ENCODE results near the gene PRSS8.

The PRSS8 gene

GRCh38 chr16:31087971-31088370 lies 47.6 kb downstream of the PRSS8 start:
- DNase-seq (ENCODE audit: extremely low spot score): no peak
- CTCF ChIA-PET: no interaction called here
- TF ChIP-seq, protein P1, sequence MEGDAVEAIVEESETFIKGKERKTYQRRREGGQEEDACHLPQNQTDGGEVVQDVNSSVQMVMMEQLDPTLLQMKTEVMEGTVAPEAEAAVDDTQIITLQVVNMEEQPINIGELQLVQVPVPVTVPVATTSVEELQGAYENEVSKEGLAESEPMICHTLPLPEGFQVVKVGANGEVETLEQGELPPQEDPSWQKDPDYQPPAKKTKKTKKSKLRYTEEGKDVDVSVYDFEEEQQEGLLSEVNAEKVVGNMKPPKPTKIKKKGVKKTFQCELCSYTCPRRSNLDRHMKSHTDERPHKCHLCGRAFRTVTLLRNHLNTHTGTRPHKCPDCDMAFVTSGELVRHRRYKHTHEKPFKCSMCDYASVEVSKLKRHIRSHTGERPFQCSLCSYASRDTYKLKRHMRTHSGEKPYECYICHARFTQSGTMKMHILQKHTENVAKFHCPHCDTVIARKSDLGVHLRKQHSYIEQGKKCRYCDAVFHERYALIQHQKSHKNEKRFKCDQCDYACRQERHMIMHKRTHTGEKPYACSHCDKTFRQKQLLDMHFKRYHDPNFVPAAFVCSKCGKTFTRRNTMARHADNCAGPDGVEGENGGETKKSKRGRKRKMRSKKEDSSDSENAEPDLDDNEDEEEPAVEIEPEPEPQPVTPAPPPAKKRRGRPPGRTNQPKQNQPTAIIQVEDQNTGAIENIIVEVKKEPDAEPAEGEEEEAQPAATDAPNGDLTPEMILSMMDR (IDR thresholded peaks at IDR 0.05; ENCODE audit: control extremely low read depth, extremely low read depth, low read depth, missing control alignments): no peak
- POLR2A ChIA-PET: no interaction called here

DNA sequence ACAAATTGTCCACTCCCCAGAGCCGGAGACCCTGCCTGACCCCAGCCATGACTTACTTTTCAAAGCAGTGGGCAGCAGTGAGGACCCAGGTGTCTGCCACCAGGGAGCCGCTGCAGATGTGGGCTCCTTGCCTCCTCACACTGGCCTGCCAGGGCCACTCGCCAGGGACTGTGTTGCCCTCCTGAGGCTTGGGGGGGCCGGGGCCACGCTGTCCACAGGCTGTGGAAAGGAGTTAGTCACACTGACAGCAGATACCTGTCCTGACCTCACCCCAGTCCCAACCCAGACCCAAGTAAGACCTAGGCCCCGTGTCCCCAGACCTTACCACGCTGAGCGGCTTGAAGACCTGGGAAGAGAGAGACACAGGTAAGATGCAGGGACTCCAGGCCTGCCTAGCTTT lies 48.0 kb downstream of the PRSS8 start:
- no peak for DNase-seq (ENCODE audit: extremely low spot score)
- CTCF ChIA-PET: no interaction called here
- TF ChIP-seq, protein P1 (IDR thresholded peaks at IDR 0.05; ENCODE audit: control extremely low read depth, extremely low read depth, low read depth, missing control alignments): no peak
- POLR2A ChIA-PET: interaction anchor here (1.7 kb wide), 1 partner anchor 14 kb away, joined by 4 read pairs; the partner anchor contains the start of genes ZNF646 and ZNF668

- POLR2A ChIA-PET: interaction anchor here (1.7 kb wide), 1 partner anchor 13 kb away, joined by 4 read pairs; the partner anchor contains the start of genes ZNF646 and ZNF668
- CTCF ChIA-PET: interaction anchor here (1.2 kb wide), 1 partner anchor 9 kb away, joined by 3 read pairs; no protein-coding TSS in a partner anchor
- DNase-seq (ENCODE audit: extremely low spot score): no peak
- TF ChIP-seq, protein P1 (IDR thresholded peaks at IDR 0.05; ENCODE audit: control extremely low read depth, extremely low read depth, low read depth, missing control alignments): no peak
Observed at GRCh38 chr16:31086629-31086906, 49.0 kb downstream of the PRSS8 start.

DNA sequence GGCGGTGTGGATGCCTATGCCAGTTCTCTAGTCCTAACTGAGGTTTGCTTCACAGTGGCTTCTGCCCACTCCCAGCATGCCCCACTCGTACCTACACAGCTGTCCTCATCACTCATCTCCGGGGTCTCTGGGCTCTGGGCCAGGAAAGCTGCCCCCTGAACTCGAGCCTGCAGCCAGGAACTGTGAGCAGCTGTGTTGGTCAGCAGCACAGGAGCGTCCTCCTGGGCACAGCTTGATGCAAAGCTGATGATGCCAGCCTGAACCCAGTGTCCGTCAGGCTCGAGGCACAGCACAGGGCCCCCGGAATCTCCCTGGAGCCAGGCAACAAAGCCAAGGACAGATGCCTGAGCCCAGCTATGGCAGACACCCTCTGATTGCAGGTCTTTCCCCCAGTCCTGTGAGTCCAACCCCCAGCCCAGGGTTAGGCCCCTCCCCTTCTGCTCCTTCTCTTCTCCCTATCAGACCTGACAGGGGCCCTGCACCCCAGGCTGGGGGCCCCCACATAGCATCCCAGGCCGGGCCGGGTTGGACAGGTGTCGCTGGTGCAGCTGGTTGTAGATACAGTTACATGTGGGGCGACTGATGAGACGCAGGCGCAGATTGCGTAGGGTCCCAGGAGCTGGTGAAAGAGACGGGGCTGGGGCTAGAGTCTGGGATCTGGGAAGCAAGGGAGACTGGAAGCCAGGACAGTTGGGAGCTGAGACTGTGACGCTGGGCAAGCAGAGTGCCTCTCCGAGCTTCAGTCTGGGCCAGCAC lies 49.5 kb downstream of the PRSS8 start:
- CTCF ChIA-PET: interaction anchor here (1.2 kb wide), 1 partner anchor 8 kb away, joined by 3 read pairs; no protein-coding TSS in a partner anchor
- DNase-seq (ENCODE audit: extremely low spot score): no peak
- POLR2A ChIA-PET: interaction anchor here (0.5 to 1.7 kb wide), 4 partner anchors 12 to 95 kb away, joined by 3 to 4 read pairs (median 4); partner anchors contain the start of genes ZNF646 and ZNF668
- TF ChIP-seq, protein P1 (IDR thresholded peaks at IDR 0.05; ENCODE audit: control extremely low read depth, extremely low read depth, low read depth, missing control alignments): no peak

DNA sequence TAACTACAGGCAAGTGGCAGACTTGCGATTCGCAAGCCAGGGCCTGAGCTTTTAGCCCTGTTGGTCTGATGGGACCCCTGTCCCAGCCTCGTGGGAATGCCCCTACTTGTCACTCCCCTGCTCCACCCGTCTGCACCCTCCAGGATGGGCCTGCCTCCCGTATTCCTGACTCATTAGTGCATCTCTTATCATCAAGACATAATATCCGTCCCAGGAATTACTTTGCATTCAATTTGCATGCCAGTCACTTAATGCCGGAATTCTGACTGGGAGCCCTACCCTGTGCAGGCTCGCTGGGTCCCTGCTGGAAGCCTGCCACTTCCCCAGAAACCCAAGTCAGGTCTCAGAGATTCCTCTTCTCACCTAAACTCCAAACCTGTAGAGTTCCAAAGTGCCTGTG lies 50.1 kb downstream of the PRSS8 start:
- DNase-seq (ENCODE audit: extremely low spot score): no peak
- TF ChIP-seq, protein P1 (IDR thresholded peaks at IDR 0.05; ENCODE audit: control extremely low read depth, extremely low read depth, low read depth, missing control alignments): no peak
- ChIA-PET CTCF (interaction anchor here (1.2 to 1.5 kb wide), 2 partner anchors 7 to 143 kb away, joined by 3 read pairs; no protein-coding TSS in a partner anchor), POLR2A (interaction anchor here (0.5 to 0.9 kb wide), 4 partner anchors 38 to 333 kb away, joined by 3 to 5 read pairs (median 4); no protein-coding TSS in a partner anchor)

- ChIA-PET POLR2A (interaction anchor here (0.6 to 1.2 kb wide), 3 partner anchors 33 to 334 kb away, joined by 3 to 5 read pairs (median 5); partner anchors contain the start of gene KAT8), CTCF (interaction anchor here (1.1 to 1.5 kb wide), 2 partner anchors 15 to 143 kb away, joined by 3 read pairs; no protein-coding TSS in a partner anchor)
- no peak for DNase-seq (ENCODE audit: extremely low spot score)
- TF ChIP-seq, protein P1 (IDR thresholded peaks at IDR 0.05; ENCODE audit: control extremely low read depth, extremely low read depth, low read depth, missing control alignments): no peak
Observed at GRCh38 chr16:31084584-31085302, 50.8 kb downstream of the PRSS8 start.
